ENCODE data around the gene TVP23C. TPM values are rescaled to one million over a fixed set of nuclear protein-coding genes. Genes with fewer than 3 reads are reported as not detected.

The TVP23C gene
- polyA plus RNA-seq, 1 donor = 13.4 TPM

Other genes starting within 250 kb of the TVP23C start
- gene TEKT3, start 221.9 kb downstream of the TVP23C start, polyA plus RNA-seq = 1.0 TPM
- 29.3 TPM for gene CDRT4, start 95.9 kb downstream of the TVP23C start, polyA plus RNA-seq
- 1.9 TPM for gene FBXW10B, start 56.2 kb upstream of the TVP23C start, polyA plus RNA-seq
- 33.5 TPM for gene TRIM16, start 120.8 kb upstream of the TVP23C start, polyA plus RNA-seq
- gene ZNF286A, start 136.3 kb upstream of the TVP23C start, polyA plus RNA-seq = 18.1 TPM
- 0.28 TPM for gene TBC1D26, start 168.8 kb upstream of the TVP23C start, polyA plus RNA-seq

Data from large intestine (tissue), 1 donor.